ENCODE measurements around the gene MAPK8IP1.
"Not testable (repeated sequence)": the region's sequence is repeated elsewhere in the genome, so short reads cannot be mapped to it uniquely, and the experiment has no call there.

Gene MAPK8IP1

DNA sequence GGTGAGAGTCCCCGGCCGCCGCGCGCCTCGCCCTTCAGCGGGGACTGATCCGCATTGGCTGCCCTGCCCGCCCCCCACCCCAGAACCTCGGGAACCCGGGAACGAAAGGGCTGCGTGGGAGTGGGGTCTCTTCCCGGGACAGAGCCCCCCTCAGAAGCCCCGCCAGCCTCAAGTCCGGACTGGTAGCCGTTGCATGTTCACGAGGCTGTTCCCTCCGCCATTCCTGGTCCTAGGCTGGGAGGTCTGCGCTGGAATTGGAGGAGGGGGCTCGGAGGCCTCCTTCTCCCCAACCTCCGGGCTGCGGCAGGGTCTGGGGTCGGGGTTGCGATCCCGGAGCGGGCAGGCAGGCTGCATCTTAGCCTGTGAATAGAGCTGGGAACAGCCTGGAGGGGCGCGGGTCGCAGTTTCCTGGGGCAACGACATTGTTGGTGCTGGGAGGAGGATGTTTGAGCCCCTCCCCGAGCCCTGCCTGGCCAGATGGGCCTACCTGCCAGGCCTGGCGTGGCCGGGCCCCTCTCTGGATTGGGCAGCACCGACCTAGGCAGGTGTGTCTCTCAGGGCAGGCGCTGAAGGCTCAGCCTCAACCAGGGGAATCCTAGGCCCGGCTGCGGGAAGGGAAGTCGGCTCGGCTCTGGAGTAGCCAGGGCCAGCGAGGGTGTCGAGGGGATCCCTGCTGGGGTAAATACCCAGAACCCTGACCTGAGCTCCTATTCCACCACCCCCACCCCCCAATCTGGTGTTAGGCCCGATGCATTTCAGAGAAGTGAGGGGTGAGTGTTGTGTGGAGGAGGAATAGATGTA, 670 bp downstream of the MAPK8IP1 start:
- in situ Hi-C loops (cut with HindIII; ENCODE audit: low pct_ligation_motif_present, low pct_unique_long_range_greater_than_20kb, low sequenced_read_pairs): no loop called here

GRCh38 chr11:45886816-45887520, 1.5 kb downstream of the MAPK8IP1 start:
- in situ Hi-C loops (cut with HindIII; ENCODE audit: low pct_ligation_motif_present, low pct_unique_long_range_greater_than_20kb, low sequenced_read_pairs): no loop called here
- DNase-seq: no peak

More for the DNA sequence above, 670 bp downstream of the MAPK8IP1 start:
- no peak for DNase-seq

DNA sequence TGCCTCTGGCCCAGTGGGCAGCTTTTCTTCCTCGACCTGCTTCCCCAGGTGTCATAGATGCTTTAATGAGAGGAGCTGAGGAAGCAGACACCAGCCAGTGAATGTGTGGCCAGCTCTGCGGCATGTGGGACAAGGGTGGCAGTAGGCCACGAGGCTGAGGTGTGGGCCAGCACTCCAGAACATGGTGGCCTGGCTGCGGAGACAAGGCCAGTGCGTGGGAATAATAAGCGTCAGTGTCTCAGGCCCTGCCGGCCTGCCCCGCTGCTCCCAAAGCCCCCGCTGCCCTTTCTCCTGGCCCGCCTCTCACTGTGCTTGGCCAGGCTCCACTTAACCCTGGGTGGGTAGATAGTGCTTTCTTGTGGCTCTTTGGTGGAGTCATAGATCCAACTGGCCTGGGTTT, 2.1 kb downstream of the MAPK8IP1 start:
- in situ Hi-C loops (cut with HindIII; ENCODE audit: low pct_ligation_motif_present, low pct_unique_long_range_greater_than_20kb, low sequenced_read_pairs): no loop called here
- DNase-seq: no peak

GRCh38 chr11:45889555-45889954, 4.1 kb downstream of the MAPK8IP1 start:
- no peak for DNase-seq
- in situ Hi-C loops (cut with HindIII; ENCODE audit: low pct_ligation_motif_present, low pct_unique_long_range_greater_than_20kb, low sequenced_read_pairs): no loop called here

- no peak for DNase-seq
- in situ Hi-C loops (cut with HindIII; ENCODE audit: low pct_ligation_motif_present, low pct_unique_long_range_greater_than_20kb, low sequenced_read_pairs): no loop called here
Observed at GRCh38 chr11:45889966-45890365, 4.5 kb downstream of the MAPK8IP1 start.

DNA sequence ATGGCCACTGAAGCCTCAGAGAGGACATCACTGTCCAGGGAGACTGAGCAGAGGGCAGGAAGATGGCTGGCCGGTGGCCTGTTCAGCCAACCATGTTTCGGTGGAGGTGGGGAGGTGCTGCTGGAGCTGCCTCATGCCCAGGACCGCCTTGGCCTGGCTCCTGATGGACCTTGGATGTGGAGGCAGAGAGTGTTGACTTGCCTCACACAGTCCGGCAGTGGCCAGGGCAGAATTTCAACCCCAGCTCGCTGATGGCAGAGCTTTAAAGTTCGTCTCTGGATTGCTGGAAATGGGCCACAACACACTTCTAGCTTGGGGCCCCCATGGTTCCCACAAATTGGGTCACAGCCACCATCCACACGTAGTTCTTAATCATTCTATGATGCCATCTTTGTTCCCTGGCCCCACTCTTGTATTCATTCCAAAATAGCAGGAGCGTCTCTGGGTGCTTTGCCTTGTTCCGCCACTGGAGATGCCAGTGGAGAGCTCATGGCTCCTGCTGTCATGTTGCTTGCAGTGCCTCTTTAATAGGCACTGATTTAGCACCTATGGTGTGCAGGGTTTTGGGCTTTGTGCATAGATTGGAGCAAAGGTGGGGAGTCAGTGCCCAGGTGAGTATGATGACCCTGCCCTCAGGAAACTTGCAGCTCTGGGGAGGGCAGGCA, 5.6 kb downstream of the MAPK8IP1 start:
- in situ Hi-C loops (cut with HindIII; ENCODE audit: low pct_ligation_motif_present, low pct_unique_long_range_greater_than_20kb, low sequenced_read_pairs): no loop called here
- no peak for DNase-seq

DNA sequence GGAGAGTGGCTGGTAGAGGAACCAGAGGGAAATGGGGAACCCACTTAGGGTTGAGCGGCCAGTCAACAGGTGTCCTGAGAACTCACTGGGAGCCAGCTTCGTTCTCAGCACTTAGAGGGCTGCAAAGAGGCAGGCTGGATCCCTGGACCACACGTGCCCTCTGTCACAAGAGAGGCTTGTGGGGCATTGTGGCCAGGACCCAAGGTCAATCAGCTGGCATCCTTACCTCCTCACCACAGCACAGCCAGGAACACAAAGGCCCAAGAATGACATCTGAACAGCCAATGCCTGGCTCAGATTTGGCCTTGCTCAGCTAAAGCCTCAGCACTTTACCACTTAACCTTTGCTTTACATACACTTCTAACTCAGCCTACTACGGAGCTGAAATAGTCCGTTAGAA, 7.4 kb downstream of the MAPK8IP1 start:
- DNase-seq: no peak
- in situ Hi-C loops (cut with HindIII; ENCODE audit: low pct_ligation_motif_present, low pct_unique_long_range_greater_than_20kb, low sequenced_read_pairs): no loop called here

DNA sequence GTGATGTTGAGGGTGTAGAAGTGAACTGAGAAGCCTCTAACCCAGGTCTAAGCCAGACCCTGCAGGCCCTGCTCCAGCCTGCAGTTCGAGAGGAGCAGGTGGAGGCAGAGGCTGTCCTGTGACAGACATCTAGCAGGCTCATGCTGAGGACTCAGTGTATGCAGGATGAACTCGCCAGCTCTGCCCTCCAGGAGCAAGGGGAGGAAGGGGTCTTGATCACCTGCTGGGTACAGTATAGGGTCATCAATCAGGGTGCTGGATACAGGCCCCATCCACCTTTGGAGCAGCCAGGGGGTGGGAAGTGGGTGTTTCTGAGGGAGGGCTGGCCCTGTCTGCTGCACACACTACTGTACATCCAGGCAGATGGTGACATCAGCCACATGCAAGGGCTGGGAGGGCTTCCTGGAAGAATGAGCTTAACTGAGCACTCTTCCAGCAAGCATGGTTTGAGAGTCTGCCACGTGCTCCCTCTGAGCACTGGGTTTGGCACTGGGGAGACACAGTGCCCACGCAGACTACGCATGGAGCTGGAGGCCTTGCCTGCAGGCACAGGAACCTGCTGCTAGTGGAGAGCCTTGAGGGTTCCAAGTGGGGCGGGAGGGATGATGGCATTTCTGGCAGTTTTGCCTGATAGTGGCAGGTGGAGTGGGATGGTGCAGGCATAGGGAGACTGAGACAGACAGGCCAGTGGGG, 9.2 kb downstream of the MAPK8IP1 start:
- in situ Hi-C loops (cut with HindIII; ENCODE audit: low pct_ligation_motif_present, low pct_unique_long_range_greater_than_20kb, low sequenced_read_pairs): no loop called here
- no peak for DNase-seq

GRCh38 chr11:45895553-45896259, 10.3 kb downstream of the MAPK8IP1 start:
- in situ Hi-C loops (cut with HindIII; ENCODE audit: low pct_ligation_motif_present, low pct_unique_long_range_greater_than_20kb, low sequenced_read_pairs): no loop called here
- DNase-seq: no peak

GRCh38 chr11:45896422-45896984, 11.1 kb downstream of the MAPK8IP1 start:
- DNase-seq: no peak
- in situ Hi-C loops (cut with HindIII; ENCODE audit: low pct_ligation_motif_present, low pct_unique_long_range_greater_than_20kb, low sequenced_read_pairs): no loop called here

DNA sequence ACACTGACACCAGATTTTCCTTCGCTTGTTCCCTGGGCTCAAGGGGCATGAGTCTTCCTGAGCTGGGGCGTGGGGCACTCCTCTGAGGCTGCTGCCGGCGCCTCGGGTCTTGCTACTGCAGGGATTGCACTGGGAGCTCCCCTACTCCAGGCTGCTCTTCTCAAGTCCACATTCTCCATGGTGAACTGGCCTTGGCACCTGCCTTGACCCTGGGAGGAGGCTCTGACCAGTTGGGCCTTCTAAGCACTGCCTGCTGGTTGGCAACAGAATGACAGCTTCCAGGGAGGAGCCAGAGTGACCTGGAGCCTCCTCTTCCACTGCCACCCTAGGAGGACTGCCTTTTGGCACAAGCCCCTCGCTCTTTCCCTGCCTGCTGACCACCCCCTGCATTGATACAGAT, 12.1 kb downstream of the MAPK8IP1 start:
- DNase-seq: no peak
- in situ Hi-C loops (cut with HindIII; ENCODE audit: low pct_ligation_motif_present, low pct_unique_long_range_greater_than_20kb, low sequenced_read_pairs): no loop called here

- in situ Hi-C loops (cut with HindIII; ENCODE audit: low pct_ligation_motif_present, low pct_unique_long_range_greater_than_20kb, low sequenced_read_pairs): no loop called here
- DNase-seq: no peak
Observed at GRCh38 chr11:45899086-45899447, 13.6 kb downstream of the MAPK8IP1 start.

- in situ Hi-C loops (cut with HindIII; ENCODE audit: low pct_ligation_motif_present, low pct_unique_long_range_greater_than_20kb, low sequenced_read_pairs): no loop called here
Observed at GRCh38 chr11:45899448-45900174, 14.2 kb downstream of the MAPK8IP1 start.

DNA sequence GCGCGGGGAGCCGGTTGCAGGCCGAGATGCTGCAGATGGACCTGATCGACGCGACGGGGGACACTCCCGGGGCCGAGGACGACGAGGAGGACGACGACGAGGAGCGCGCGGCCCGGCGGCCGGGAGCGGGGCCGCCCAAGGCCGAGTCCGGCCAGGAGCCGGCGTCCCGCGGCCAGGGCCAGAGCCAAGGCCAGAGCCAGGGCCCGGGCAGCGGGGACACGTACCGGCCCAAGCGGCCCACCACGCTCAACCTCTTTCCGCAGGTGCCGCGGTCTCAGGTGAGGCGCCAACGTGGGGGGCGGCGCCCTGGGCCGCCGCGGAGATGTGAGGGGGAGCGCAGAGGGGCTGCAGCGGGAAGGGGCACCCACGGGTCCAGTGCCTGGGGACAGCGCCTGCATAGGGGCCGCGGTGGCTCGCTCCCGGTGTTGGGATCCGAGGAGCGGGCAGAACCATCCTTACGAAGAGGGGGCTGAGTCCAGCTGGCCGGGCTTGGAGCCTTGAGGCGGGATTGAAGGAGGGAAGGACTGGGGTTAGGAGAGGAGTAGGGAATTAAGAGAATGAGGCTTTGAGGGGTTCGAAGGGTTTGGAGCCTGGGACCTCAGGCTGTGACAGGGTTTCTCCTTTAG, 14.8 kb downstream of the MAPK8IP1 start:
- in situ Hi-C loops (cut with HindIII; ENCODE audit: low pct_ligation_motif_present, low pct_unique_long_range_greater_than_20kb, low sequenced_read_pairs); DNase-seq: not testable (repeated sequence)

More at GRCh38 chr11:45899448-45900174, 14.2 kb downstream of the MAPK8IP1 start:
- DNase-seq: peak; percentile 77

GRCh38 chr11:45900916-45901617, 15.6 kb downstream of the MAPK8IP1 start:
- no peak for DNase-seq
- in situ Hi-C loops (cut with HindIII; ENCODE audit: low pct_ligation_motif_present, low pct_unique_long_range_greater_than_20kb, low sequenced_read_pairs): no loop called here

- no peak for DNase-seq
- in situ Hi-C loops (cut with HindIII; ENCODE audit: low pct_ligation_motif_present, low pct_unique_long_range_greater_than_20kb, low sequenced_read_pairs): no loop called here
Observed at GRCh38 chr11:45901626-45902025, 16.2 kb downstream of the MAPK8IP1 start.
